ENCODE measurements around the gene AP3D1. TPM values are rescaled to one million over a fixed set of nuclear protein-coding genes. Genes with fewer than 3 reads are reported as not detected.

Gene AP3D1
- total and polyA plus RNA-seq, 9 donors = 36.7 to 102 (median 70.2) TPM

DNA sequence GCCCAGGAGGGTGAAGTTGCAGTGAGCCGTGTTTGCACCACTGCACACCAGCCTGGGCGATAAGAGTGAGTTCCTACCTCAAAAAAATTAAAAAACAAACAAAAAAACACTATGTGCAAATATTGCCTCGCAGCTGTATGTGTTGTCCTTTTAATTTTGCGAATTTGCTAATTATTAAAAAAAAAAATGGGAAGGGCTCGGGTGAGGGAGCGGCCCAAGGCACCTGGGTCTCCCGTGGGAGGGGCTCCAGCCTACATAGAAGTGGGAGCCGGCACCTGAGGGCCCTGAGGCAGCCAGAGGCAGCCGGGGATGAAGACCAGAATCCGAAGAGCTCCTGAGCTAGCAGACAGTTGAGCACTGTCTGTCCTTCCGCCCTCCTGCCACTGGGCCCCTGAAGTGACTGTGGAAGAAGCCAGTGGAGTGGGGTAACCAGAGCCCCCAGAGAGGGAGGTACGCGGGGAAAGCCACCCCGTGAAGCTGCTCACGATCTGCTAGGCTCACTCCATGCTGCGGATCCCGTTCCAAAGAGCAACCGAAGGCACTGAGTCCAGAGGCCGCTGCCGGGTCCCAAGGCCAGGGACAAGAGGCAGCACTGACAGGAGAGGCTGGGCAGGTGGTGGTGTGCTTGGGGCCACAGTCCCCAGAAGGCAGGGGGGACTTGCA is 48.2 kb downstream of the AP3D1 start:
- WGBS, 3 donors = 75 to 86% (median 81%) methylated on average over 20 of the region's 20 CpGs
- H3K9me3 ChIP-seq = no peaks in the 10 kb centered on the region
- TF ChIP-seq, protein P1, sequence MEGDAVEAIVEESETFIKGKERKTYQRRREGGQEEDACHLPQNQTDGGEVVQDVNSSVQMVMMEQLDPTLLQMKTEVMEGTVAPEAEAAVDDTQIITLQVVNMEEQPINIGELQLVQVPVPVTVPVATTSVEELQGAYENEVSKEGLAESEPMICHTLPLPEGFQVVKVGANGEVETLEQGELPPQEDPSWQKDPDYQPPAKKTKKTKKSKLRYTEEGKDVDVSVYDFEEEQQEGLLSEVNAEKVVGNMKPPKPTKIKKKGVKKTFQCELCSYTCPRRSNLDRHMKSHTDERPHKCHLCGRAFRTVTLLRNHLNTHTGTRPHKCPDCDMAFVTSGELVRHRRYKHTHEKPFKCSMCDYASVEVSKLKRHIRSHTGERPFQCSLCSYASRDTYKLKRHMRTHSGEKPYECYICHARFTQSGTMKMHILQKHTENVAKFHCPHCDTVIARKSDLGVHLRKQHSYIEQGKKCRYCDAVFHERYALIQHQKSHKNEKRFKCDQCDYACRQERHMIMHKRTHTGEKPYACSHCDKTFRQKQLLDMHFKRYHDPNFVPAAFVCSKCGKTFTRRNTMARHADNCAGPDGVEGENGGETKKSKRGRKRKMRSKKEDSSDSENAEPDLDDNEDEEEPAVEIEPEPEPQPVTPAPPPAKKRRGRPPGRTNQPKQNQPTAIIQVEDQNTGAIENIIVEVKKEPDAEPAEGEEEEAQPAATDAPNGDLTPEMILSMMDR (IDR thresholded peaks at IDR 0.05) = no peak
- TF ChIP-seq EP300 (IDR thresholded peaks at IDR 0.05) (no peak), POLR2A (IDR thresholded peaks at IDR 0.05) (no peak)
- no peak overlapping the region for H3K4me3 ChIP-seq
- H3K4me1 ChIP-seq (ENCODE audit: insufficient read depth) = no peaks in the 10 kb centered on the region
- intact Hi-C loops (cut with DNase I) = no loop called here
- H3K36me3 ChIP-seq = no peaks in the 10 kb centered on the region
- H3K27me3 ChIP-seq = no peaks in the 10 kb centered on the region
- no peak for DNase-seq
- no peak overlapping the region for H3K27ac ChIP-seq

DNA sequence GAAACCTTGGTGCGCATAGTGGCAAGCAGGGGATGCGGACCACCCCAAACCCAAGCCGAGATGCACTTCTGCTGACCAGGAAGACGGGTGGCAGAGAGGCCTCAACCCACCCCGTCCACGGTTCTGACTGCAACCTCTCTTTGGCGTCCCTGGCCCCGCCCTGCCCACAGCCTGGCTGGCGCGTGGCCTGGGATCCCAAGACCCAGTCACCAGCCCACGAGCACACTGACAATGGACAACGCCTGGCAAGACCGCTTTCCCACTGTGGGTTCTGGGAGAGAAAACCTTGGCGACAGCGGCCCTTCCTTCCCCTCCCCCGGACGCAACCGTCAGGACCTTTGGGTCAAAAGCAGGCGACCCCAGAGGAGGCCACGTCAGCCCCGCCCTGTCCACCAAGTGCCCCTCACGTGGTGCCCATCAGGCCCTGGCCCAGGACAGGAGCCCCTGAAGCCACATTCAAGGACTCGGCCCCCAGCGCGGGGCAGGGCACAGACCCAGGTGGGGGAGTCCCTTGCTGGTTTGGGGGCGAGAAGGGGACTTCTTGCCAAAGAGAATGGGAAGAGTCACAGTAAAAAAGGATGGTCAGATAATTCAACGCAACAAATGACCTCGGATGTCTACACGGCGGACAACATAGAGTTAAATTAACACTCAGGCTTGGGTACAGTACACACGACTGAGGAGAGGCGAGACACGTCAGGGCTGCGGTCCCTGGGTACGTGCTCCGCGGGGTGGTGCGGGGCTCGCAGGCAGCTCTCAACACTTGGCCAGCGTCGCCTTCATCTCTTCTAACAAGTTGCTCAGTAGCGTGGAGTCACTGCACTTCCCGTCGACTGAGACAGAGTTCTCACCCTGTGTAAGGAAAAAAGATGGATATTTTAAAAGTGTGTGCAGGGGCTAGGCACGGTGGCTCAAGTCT is 49.7 kb downstream of the AP3D1 start:
- Histone ChIP-seq H3K27ac (no peak overlapping the region), H3K9me3 (no peaks in the 10 kb centered on the region), H3K4me3 (no peak overlapping the region), H3K36me3 (no peaks in the 10 kb centered on the region), H3K4me1 (ENCODE audit: insufficient read depth) (peaks cover 9% of the 10 kb centered on the region), H3K27me3 (no peaks in the 10 kb centered on the region)
- TF ChIP-seq POLR2A (IDR thresholded peaks at IDR 0.05) (no peak), EP300 (IDR thresholded peaks at IDR 0.05) (no peak)
- TF ChIP-seq, protein P1 (IDR thresholded peaks at IDR 0.05) = no peak
- intact Hi-C loops (cut with DNase I) = no loop called here
- WGBS, 3 donors = 85 to 88% (median 85%) methylated on average over 45 of the region's 45 CpGs
- DNase-seq = no peak

DNA sequence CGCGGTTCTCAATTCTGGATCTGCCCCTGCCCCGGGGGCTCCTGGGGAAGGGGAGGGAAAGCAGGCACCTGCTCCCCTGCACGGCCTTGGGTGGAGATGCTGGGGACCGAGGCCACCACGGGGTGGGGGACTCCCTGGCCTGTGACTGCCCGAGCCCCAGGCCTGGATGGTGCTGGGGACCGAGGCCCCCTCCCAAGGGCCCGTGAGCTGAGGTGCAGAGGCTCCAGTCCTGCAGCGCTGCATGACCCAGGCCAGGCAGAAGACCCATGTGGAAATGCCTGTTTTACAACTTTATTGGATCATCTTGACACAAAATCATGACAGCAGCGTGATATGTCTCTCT is 50.7 kb downstream of the AP3D1 start:
- WGBS, 3 donors = 86 to 89% (median 87%) methylated on average over 11 of the region's 11 CpGs
- no peak overlapping the region for H3K27ac ChIP-seq

More for the DNA sequence above, 50.7 kb downstream of the AP3D1 start:
- TF ChIP-seq POLR2A (IDR thresholded peaks at IDR 0.05) (no peak), EP300 (IDR thresholded peaks at IDR 0.05) (no peak)
- TF ChIP-seq, protein P1 (IDR thresholded peaks at IDR 0.05) = no peak
- no peak overlapping the region for H3K4me3 ChIP-seq
- no peaks in the 10 kb centered on the region for H3K36me3 ChIP-seq
- H3K9me3 ChIP-seq = no peaks in the 10 kb centered on the region
- no peaks in the 10 kb centered on the region for H3K27me3 ChIP-seq
- intact Hi-C loops (cut with DNase I) = no loop called here
- no peak for DNase-seq
- H3K4me1 ChIP-seq (ENCODE audit: insufficient read depth) = peaks cover 9% of the 10 kb centered on the region

All from ovary (tissue), 9 donors.